Forelimb muscle (tissue), 1 donor: ENCODE data around the gene SMR3A. TPM values are rescaled to one million over a fixed set of nuclear protein-coding genes. Genes with fewer than 3 reads are reported as not detected.

Source experiments
- polyA plus RNA-seq: library from polyadenylated mRNA; unstranded; fragments of 120-200 nt; gene quantifications from one replicate; pipeline ENCODE4 v1.2.1, GENCODE V29; 2013; ENCODE audit not compliant: insufficient read length

The SMR3A gene
- polyA plus RNA-seq, 1 donor: not detected

Other genes with a start within 250 kb of the SMR3A start
- 0.05 TPM for gene PRR27, start 206.5 kb upstream of the SMR3A start, polyA plus RNA-seq
- not detected for gene ODAM, start 165.0 kb upstream of the SMR3A start, polyA plus RNA-seq
- 1.5 TPM for gene FDCSP, start 134.6 kb upstream of the SMR3A start, polyA plus RNA-seq
- not detected for gene CSN3, start 118.2 kb upstream of the SMR3A start, polyA plus RNA-seq
- not detected for gene CABS1, start 25.8 kb upstream of the SMR3A start, polyA plus RNA-seq
- not detected for gene SMR3B, start 22.4 kb downstream of the SMR3A start, polyA plus RNA-seq
- gene OPRPN, start 37.2 kb downstream of the SMR3A start, polyA plus RNA-seq: not detected
- gene MUC7, start 111.4 kb downstream of the SMR3A start, polyA plus RNA-seq: not detected
- gene AMTN, start 157.8 kb downstream of the SMR3A start, polyA plus RNA-seq: not detected
- gene AMBN, start 231.5 kb downstream of the SMR3A start, polyA plus RNA-seq: not detected